Stimulated activated CD4-positive, alpha-beta T cell treated with anti-CD3 and anti-CD28 coated beads, Interleukin-1b, Interleukin-23, amount 100 ng/mL, for 1 hour (primary cell): Measurements from ENCODE around the gene FAM25G.

Experiments
- DNase-seq, 2 donors: peaks; one replicate each; pipeline ENCODE4 v3.0.0-alpha.2; 2020; ENCODE audit warnings: low read depth in 2 of 2

The FAM25G gene

GRCh38 chr10:47449102-47449978, 42.2 kb downstream of the FAM25G start:
- DNase-seq, result no peak

- DNase-seq, result no peak
These were observed 43.8 kb downstream of the FAM25G start for GRCh38 chr10:47447705-47448104.

GRCh38 chr10:47447209-47447608, 44.3 kb downstream of the FAM25G start:
- no peak for DNase-seq

- DNase-seq, result no peak
These were observed 45.8 kb downstream of the FAM25G start for GRCh38 chr10:47445720-47446119.

DNA sequence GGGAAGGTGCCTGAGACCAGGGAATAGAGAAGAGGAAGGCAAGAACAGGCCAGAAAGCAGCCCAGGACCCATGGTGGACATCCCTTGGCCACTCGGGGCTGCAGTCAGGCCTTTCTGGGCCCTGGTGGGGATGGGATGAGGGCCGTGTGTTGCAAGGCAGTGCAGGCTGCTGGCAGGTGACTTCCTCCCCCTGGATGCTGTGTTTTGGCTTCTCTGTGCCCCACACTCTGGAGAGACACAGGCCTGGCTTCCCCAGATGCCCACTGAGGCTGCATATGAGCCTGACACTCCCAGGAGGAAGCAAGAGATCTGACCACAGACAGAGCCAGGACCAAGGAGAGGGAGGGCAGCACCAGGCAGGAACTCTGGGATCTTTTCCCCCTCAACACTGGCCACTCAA, 47.5 kb downstream of the FAM25G start:
- no peak for DNase-seq

DNA sequence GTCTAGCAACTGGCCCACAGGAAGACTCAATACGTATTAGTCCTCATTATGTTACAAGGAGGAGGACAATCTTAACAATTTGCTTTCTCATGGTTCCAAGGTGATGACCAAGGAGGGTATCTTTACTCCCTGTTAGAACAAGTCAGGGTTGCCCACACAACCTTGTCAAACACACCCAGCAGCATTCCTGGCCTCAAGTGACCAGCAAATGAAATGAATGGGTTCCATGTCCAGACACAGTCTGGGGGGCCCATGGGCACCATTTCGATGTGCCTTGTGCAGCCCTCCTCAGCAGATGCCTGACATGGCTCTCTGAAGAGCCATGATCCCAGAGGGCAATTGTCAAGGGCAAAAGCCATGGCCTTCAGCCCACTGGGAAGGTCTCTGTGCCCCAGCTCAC, 48.4 kb downstream of the FAM25G start:
- DNase-seq, result no peak

GRCh38 chr10:47442351-47442750, 49.1 kb downstream of the FAM25G start:
- no peak for DNase-seq

DNA sequence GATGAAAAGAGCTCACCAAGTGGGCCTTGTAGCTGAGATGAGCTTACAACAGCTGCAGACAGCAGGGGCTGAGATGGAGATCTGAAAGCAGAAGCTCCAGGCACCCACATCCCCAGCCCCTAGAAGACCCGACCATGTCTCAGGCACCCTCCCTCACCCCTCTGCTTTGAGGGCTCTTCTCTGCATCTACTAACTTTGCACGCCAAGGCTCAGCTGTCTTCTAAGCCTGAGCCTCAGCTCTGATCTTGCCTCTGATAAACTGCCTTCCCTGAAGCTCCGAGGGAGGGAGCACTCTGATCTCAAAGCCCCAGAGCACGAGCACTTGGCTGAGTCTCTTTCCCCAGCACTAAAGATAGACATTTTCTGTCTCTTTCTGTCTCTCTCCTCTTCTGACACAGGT, 49.6 kb downstream of the FAM25G start:
- DNase-seq, result no peak

- DNase-seq, result no peak
These were observed 51.3 kb downstream of the FAM25G start for GRCh38 chr10:47440207-47440606.

- DNase-seq, result no peak
These were observed 52.5 kb downstream of the FAM25G start for GRCh38 chr10:47438857-47439474.
